ENCODE results near the gene POLR2L.

GRCh38 chr11:802693-803466 lies 39.4 kb downstream of the POLR2L start:
- TF ChIP-seq CTCF (IDR thresholded peaks at IDR 0.05) (no peak), POLR2A (IDR thresholded peaks at IDR 0.05; ENCODE audit: low read depth) (no peak)
